Fibroblast of lung (primary cell): ENCODE results near the gene TNNT1.

Experiments
- EZH2 ChIP-seq: IDR thresholded peaks from 2 replicates; pipeline ENCODE4 v1.5.1; 2012; ENCODE audit warnings: low read length, control low read depth, mild to moderate bottlenecking; ENCODE audit errors: missing control alignments
- TF ChIP-seq, protein P1 (sequence below), 2 donors: IDR thresholded peaks in 1 of 2; conservative IDR thresholded peaks in 1 of 2; 1 replicate in 1 of 2; 2 replicates in 1 of 2; pipeline ENCODE4 v1.5.1; 2011 to 2012; ENCODE audit warnings: low read length in 2 of 2, control low read depth in 1 of 2, inconsistent platforms in 1 of 2, low read depth in 1 of 2, mild to moderate bottlenecking in 1 of 2

DNA sequence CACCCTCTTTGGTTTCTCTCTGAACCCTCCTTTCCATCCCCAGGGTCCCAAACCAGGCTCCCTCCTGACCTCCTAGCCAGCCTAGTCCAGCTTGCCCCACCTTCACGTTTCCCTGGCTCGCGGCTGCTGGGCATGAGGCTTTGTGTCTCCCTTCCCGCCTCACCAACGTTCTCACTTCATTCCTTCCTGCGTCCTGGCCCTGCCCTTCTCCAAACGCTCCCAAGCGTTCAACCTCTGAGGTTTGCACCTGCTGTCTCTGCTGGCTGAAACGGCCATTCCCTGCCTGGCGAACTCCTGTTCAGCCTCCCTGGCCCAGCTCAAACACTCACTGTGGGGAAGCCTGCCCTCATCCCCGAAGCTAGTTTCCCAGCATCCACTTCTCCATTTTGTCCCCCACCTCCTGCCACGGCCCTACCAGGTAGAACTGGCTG, 61.0 kb downstream of the TNNT1 start:
- TF ChIP-seq, protein P1, sequence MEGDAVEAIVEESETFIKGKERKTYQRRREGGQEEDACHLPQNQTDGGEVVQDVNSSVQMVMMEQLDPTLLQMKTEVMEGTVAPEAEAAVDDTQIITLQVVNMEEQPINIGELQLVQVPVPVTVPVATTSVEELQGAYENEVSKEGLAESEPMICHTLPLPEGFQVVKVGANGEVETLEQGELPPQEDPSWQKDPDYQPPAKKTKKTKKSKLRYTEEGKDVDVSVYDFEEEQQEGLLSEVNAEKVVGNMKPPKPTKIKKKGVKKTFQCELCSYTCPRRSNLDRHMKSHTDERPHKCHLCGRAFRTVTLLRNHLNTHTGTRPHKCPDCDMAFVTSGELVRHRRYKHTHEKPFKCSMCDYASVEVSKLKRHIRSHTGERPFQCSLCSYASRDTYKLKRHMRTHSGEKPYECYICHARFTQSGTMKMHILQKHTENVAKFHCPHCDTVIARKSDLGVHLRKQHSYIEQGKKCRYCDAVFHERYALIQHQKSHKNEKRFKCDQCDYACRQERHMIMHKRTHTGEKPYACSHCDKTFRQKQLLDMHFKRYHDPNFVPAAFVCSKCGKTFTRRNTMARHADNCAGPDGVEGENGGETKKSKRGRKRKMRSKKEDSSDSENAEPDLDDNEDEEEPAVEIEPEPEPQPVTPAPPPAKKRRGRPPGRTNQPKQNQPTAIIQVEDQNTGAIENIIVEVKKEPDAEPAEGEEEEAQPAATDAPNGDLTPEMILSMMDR (conservative IDR thresholded peaks at IDR 0.05 in 1 of 2, IDR thresholded peaks at IDR 0.05 in 1 of 2; ENCODE audit: low read depth in 1 of 2, low read length in 2 of 2), result no peak
- no peak for TF ChIP-seq EZH2
